Fibroblast of skin of right quadriceps (primary cell): Measurements from ENCODE around the gene IPO9.

Source experiments
- DNase-seq: peaks from one replicate; pipeline ENCODE4 v3.0.0-alpha.2; 2013

IPO9 gene

GRCh38 chr1:201828820-201829774 lies at the start of gene IPO9:
TSS of gene IPO9 (plus strand) at chr1:201829157. CDS start at chr1:201829210, 53 bp downstream.
- DNase-seq, result peak; percentile 92

DNA sequence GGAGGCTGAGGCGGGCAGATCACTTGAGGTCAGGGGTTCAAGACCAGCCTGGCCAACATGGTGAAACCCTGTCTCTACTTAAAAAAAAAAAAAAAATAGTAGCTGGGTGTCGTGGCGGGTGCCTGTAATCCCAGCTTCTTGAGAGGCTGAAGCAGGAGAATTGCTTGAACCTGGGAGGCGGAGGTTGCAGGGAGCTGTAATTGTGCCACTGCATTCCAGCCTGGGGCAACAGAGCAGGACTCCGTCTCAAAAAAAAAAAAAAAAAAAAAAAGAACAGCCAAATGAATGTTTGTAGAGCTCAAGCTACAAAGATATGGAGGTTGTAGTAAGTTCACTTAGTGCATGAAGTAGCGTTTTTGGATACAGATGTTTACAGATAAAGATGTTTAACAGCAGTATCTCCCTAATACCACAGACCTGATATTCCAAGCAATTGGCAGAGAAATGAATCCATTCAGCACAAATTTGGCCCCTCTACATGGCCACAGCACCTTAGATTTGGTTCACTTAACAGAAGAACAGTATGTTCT lies 49.5 kb upstream of the IPO9 start:
- no peak for DNase-seq

DNA sequence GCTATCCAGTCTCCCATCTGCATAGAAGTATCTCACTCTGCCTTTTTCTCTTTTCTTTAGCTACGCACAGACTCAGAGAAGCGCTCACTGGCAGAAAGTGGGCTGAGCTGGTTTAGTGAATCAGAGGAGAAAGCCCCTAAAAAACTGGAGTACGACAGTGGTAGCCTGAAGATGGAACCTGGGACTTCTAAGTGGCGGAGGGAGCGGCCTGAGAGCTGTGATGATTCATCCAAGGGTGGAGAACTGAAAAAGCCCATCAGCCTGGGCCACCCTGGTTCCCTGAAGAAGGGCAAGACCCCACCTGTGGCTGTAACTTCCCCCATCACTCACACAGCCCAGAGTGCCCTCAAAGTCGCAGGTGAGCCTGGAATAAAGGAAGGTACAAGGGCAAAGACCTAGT lies 48.0 kb upstream of the IPO9 start:
- no peak for DNase-seq

DNA sequence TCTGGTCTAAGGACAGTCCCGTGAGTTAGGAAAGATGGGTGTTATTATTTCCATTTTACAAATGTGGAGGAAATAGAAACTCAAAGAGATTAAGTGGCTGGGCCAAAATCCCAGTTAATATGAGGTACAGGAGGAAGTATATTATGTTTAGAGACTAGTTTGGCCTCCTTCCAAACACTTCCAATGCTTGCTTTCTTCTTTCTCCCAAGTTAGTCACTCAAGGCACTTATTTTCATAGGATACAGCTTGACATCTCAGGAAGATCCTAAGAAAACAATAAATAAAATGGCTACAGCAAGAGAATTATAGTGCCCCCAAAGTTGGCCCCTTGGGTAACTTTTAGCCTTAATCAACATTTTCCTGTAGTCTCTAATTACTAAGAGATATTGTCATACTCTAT lies 47.5 kb upstream of the IPO9 start:
- DNase-seq, result peak; percentile 64

DNA sequence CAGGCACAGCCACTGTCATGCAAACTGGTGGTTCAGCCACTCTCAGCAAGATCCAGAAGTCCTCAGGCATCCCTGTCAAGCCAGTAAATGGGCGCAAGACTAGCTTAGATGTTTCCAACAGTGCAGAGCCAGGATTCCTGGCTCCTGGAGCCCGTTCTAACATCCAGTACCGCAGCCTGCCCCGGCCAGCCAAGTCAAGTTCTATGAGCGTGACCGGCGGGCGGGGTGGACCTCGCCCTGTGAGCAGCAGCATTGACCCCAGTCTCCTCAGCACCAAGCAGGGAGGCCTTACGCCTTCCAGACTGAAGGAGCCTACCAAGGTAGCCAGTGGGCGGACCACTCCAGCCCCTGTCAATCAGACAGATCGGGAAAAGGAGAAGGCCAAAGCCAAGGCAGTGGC lies 46.6 kb upstream of the IPO9 start:
- no peak for DNase-seq

DNA sequence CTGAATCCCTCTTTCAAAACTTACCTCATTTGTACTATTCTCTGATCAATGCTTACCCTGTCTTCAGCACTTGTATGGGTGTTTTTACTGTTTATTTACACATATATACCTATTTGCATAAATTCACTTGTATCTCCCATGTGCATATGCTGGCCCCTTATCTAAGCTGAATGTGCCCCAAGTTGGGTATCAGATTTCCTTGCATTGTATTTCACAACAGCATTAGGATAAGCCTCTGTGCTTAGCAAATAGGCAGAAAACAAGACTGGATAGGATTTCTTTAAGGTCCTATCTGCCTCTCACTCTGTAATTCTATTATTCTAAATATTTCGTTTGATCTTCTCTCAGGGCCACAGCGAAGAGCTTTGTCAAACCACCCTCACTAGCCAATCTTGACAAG lies 45.9 kb upstream of the IPO9 start:
- no peak for DNase-seq

GRCh38 chr1:201783572-201783971 lies 45.4 kb upstream of the IPO9 start:
- DNase-seq, result no peak

DNA sequence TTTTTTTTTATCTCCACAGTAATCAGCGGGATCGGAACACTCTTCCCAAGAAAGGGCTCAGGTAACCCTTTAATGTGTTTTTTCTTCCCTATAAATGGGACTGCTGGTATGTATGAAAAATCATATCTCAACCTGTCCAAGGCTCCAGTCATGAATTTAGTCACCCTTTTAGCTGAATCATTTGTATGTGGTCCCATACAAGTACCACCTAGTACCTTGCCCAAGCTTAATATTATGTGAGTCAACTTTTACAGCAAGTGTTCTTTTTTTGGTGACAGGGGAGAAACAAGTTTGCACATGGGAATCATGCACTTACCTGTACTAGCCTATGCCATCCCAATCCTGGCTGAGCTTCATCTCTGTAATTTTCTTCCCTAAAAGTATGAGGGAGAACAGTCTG lies 43.7 kb upstream of the IPO9 start:
- no peak for DNase-seq

GRCh38 chr1:201786824-201787223 lies 42.1 kb upstream of the IPO9 start:
- no peak for DNase-seq

DNA sequence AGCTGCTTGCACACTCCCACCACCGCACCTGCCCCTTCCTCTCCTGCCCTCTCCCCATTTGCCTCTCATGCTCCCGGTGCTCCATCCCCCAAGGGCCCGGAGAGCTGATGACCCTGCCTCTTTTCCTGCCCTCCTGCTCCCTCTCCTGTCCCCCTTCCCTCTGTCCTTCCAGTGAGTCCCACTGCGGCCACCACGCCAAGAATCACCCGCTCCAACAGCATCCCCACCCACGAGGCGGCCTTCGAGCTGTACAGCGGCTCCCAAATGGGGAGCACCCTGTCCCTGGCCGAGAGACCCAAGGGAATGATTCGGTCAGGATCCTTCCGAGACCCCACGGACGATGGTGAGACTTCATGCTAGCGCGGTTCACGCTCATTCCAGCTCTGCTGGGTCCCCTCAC lies 40.7 kb upstream of the IPO9 start:
- DNase-seq, result no peak

GRCh38 chr1:201789245-201789644 lies 39.7 kb upstream of the IPO9 start:
- no peak for DNase-seq

GRCh38 chr1:201790261-201790660 lies 38.7 kb upstream of the IPO9 start:
- peak; percentile 64 for DNase-seq

- DNase-seq, result no peak
Measured at GRCh38 chr1:201791051-201791778, 37.7 kb upstream of the IPO9 start.

- peak; percentile 93 for DNase-seq
Measured at GRCh38 chr1:201791779-201792173, 37.2 kb upstream of the IPO9 start.

DNA sequence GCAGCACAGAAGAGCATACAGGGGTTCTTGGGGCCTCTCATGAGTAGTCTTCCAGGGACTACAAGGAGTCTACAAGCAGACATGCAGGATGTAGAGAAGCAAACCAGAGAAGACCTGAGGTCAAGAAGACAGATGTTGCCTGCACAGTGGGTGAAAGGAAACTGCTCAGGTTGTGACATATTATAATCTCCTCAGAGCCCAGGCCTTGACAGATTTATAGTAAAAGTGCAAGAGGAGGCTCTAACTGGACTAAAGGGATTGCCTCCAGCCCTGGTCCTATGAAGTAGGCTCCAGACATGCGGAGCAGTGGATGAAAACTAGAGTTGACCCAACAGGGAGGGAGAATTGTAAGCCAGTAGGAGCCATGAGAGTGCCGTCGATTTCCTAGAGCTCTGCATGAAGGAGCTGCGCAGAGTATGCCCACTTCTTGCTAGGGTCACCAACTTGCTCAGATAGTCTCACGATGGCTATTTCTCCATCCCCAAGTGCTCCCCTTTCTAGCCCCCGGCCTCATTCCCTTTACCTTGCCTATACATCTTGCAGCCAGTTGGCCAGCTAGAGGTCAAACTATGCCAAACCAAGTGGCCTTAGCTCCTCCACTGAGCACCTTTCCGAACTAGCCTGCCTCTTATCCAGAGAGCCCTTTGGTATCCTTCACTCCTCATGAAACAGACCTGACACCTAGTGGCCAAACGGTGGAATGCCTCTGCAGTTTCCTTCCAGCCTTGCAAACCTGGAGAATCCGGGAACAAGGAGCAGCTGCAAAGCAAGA lies 36.2 kb upstream of the IPO9 start:
- DNase-seq, result peak; percentile 81

GRCh38 chr1:201793306-201793925 lies 35.5 kb upstream of the IPO9 start:
- DNase-seq, result no peak

- DNase-seq, result no peak
Measured at GRCh38 chr1:201795066-201795465, 33.9 kb upstream of the IPO9 start.

GRCh38 chr1:201800246-201800645 lies 28.7 kb upstream of the IPO9 start:
- DNase-seq, result no peak

GRCh38 chr1:201806801-201807200 lies 22.2 kb upstream of the IPO9 start:
- no peak for DNase-seq

DNA sequence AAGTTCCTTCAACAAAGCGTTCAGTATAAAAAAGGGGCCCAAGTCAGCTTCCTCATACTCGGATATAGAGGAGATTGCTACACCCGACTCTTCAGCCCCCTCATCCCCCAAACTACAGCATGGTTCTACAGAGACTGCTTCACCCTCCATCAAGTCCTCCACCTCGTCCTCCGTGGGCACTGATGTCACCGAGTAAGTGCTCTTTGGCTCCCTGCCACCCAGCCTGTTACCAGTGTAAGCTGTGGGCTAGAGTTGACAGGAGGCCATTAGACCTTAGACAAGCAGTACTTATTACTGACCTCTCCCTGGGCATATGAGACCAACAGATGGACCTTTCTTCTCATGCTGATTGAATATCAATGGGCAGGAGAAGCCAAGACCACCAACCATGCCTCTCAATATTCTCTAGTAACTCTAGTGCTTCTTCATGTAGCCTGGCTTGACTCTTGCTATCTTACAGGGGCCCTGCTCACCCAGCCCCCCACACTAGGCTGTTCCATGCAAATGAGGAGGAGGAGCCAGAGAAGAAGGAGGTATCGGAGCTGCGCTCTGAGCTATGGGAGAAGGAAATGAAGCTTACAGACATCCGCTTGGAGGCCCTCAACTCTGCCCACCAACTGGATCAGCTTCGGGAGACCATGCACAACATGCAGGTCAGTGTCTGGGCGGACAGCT lies 20.9 kb upstream of the IPO9 start:
- DNase-seq, result no peak

DNA sequence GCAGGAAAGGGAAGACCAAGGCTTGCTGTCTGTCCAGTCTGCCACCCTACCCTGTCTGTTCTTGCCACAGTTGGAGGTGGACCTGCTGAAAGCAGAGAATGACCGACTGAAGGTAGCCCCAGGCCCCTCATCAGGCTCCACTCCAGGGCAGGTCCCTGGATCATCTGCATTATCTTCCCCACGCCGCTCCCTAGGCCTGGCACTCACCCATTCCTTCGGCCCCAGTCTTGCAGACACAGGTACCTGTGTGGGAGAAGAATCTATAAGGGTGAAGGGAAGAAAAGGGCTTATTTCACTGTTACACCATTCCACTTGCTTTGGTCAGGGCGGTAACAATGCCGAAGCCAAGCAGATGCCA lies 20.3 kb upstream of the IPO9 start:
- DNase-seq, result no peak

GRCh38 chr1:201809876-201810275 lies 19.1 kb upstream of the IPO9 start:
- DNase-seq, result no peak
